Fibroblast of lung (primary cell): Measurements from ENCODE around the gene CACUL1. TPM values are rescaled to one million over a fixed set of nuclear protein-coding genes. Genes with fewer than 3 reads are reported as not detected.
"Not testable (repeated sequence)": the region's sequence is repeated elsewhere in the genome, so short reads cannot be mapped to it uniquely, and the experiment has no call there.

Experiments used
- DNase-seq, 2 donors: peaks; one replicate each; pipeline versions ENCODE4 v3.0.0 to v3.0.0-alpha.2; 2010; ENCODE audit warnings: low read depth in 2 of 2
- H2AFZ ChIP-seq: 2 replicates; pipeline ENCODE4 v1.5.1; 2012; ENCODE audit warnings: low read length, control low read depth, inconsistent platforms
- H3K27ac ChIP-seq: 2 replicates; pipeline ENCODE4 v1.5.1; 2011; ENCODE audit warnings: low read length, control low read depth; ENCODE audit not compliant: insufficient read depth
- H3K27me3 ChIP-seq: 2 replicates; pipeline ENCODE4 v1.5.1; 2011; ENCODE audit warnings: mild to moderate bottlenecking, low read length; ENCODE audit not compliant: control insufficient read depth, insufficient read depth
- H3K36me3 ChIP-seq: 2 replicates; pipeline ENCODE4 v1.5.1; 2011; ENCODE audit warnings: low read length; ENCODE audit not compliant: control insufficient read depth, insufficient read depth
- H3K4me1 ChIP-seq: 2 replicates; pipeline ENCODE4 v1.5.1; 2011; ENCODE audit warnings: low read length; ENCODE audit not compliant: control insufficient read depth, insufficient read depth; ENCODE audit errors: extremely low read depth
- H3K4me2 ChIP-seq: 2 replicates; pipeline ENCODE4 v1.5.1; 2011; ENCODE audit warnings: low read length, control low read depth; ENCODE audit not compliant: insufficient read depth; ENCODE audit errors: extremely low read depth
- H3K4me3 ChIP-seq, 4 experiments: fragments of 200-600 bp in 1 of 4; sonication (generic) in 1 of 4; replicated peaks in 1 of 4; 2 replicates each; pipeline ENCODE4 v1.5.1; 2011 to 2016; ENCODE audit warnings: low read length in 4 of 4, low read depth in 3 of 4, mild to moderate bottlenecking in 3 of 4, control low read depth in 2 of 4, inconsistent platforms in 1 of 4, mixed read lengths in 1 of 4; ENCODE audit not compliant: insufficient read depth in 1 of 4; ENCODE audit errors: control extremely low read depth in 1 of 4
- H3K79me2 ChIP-seq: 2 replicates; pipeline ENCODE4 v1.5.1; 2012; ENCODE audit warnings: mild to moderate bottlenecking, low read length, inconsistent platforms; ENCODE audit not compliant: control insufficient read depth, insufficient read depth
- H3K9ac ChIP-seq: 2 replicates; pipeline ENCODE4 v1.5.1; 2011; ENCODE audit warnings: mild to moderate bottlenecking, low read length, control low read depth; ENCODE audit not compliant: insufficient read depth
- H3K9me3 ChIP-seq: 2 replicates; pipeline ENCODE4 v1.5.1; 2012; ENCODE audit warnings: low read depth, low read length; ENCODE audit not compliant: control insufficient read depth, insufficient read depth
- H4K20me1 ChIP-seq: 2 replicates; pipeline ENCODE4 v1.5.1; 2011; ENCODE audit warnings: low read length; ENCODE audit not compliant: control insufficient read depth, insufficient read depth; ENCODE audit errors: extremely low read depth
- EZH2 ChIP-seq: IDR thresholded peaks from 2 replicates; pipeline ENCODE4 v1.5.1; 2012; ENCODE audit warnings: low read length, control low read depth, mild to moderate bottlenecking; ENCODE audit errors: missing control alignments
- polyA plus RNA-seq, 2 donors: library from polyadenylated mRNA; depleted of rRNA in 1 of 2; stranded (reverse) in 1 of 2; unstranded in 1 of 2; fragments of >200 nt; gene quantifications; 2 replicates each; pipeline ENCODE4 v1.2.1, GENCODE V29; 2011 to 2012; ENCODE audit warnings: missing spikeins in 1 of 2
- total RNA-seq: library from RNA; depleted of rRNA; stranded (reverse); fragments of >200 nt; gene quantifications from 2 replicates; pipeline ENCODE4 v1.2.1, GENCODE V29; 2014
- TF ChIP-seq, protein P1 (sequence below), 2 donors: IDR thresholded peaks in 1 of 2; conservative IDR thresholded peaks in 1 of 2; 1 replicate in 1 of 2; 2 replicates in 1 of 2; pipeline ENCODE4 v1.5.1; 2011 to 2012; ENCODE audit warnings: low read length in 2 of 2, control low read depth in 1 of 2, inconsistent platforms in 1 of 2, low read depth in 1 of 2, mild to moderate bottlenecking in 1 of 2

The CACUL1 gene
- total and polyA plus RNA-seq, 2 donors (not counting 1 experiment from before 2014, with no cell fraction given) = 15.7 to 25.3 TPM

DNA sequence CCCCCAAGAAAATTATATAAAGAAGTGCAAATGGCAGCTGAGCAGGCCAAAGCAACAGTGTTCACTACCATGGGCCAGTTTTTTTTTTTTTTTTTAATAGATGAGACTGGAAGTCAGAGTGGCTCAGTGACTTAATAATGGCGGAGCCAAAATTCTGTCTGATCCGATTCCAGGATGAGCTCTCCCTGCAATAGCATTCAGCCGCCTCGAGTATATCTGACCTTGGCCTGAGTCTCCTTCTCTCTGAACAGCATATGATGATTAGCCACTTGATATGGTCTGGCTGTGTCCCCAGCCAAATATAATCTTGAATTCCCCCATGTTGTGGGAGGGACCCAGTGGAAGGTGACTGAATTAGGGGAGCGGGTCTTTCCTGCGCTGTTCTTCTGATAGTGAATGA lies 82.6 kb downstream of the CACUL1 start:
- no peak for DNase-seq
- no peak for TF ChIP-seq EZH2
- TF ChIP-seq, protein P1, sequence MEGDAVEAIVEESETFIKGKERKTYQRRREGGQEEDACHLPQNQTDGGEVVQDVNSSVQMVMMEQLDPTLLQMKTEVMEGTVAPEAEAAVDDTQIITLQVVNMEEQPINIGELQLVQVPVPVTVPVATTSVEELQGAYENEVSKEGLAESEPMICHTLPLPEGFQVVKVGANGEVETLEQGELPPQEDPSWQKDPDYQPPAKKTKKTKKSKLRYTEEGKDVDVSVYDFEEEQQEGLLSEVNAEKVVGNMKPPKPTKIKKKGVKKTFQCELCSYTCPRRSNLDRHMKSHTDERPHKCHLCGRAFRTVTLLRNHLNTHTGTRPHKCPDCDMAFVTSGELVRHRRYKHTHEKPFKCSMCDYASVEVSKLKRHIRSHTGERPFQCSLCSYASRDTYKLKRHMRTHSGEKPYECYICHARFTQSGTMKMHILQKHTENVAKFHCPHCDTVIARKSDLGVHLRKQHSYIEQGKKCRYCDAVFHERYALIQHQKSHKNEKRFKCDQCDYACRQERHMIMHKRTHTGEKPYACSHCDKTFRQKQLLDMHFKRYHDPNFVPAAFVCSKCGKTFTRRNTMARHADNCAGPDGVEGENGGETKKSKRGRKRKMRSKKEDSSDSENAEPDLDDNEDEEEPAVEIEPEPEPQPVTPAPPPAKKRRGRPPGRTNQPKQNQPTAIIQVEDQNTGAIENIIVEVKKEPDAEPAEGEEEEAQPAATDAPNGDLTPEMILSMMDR (conservative IDR thresholded peaks at IDR 0.05 in 1 of 2, IDR thresholded peaks at IDR 0.05 in 1 of 2; ENCODE audit: low read depth in 1 of 2, low read length in 2 of 2) = no peak
- H4K20me1 ChIP-seq = no peaks in the 10 kb centered on the region
- no peak overlapping the region for H3K27ac ChIP-seq
- no peak overlapping the region for H3K9ac ChIP-seq
- no peaks in the 10 kb centered on the region for H3K27me3 ChIP-seq
- peaks cover 3% of the 10 kb centered on the region for H3K4me1 ChIP-seq
- no peak overlapping the region for H2AFZ ChIP-seq
- peaks cover 2% of the 10 kb centered on the region for H3K36me3 ChIP-seq
- no peak overlapping the region for H3K4me2 ChIP-seq
- no peak overlapping the region for H3K4me3 ChIP-seq
- H3K79me2 ChIP-seq = no peaks in the 10 kb centered on the region
- H3K9me3 ChIP-seq = no peaks in the 10 kb centered on the region

DNA sequence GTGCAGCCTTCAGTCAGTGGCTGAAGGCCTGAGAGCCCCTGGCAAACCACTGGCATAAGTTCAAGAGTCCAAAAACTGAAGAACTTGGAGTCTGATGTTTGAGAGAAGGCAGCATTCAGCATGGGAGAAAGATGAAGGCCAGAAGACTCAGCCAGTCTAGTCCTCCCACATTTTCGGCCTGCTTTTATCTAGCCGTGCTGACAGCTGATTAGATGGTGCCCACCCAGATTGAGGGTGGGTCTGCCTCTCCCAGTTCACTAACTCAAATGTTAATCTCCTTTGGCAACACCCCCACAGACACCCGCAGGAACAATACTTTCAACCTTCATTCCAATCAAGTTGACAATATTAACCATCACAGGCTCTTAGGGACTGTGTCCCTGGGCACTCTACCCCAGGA lies 83.5 kb downstream of the CACUL1 start:
- H3K9ac ChIP-seq, H3K36me3 ChIP-seq, H3K4me2 ChIP-seq, DNase-seq, H3K27me3 ChIP-seq, H3K27ac ChIP-seq, H3K79me2 ChIP-seq, H3K9me3 ChIP-seq, H2AFZ ChIP-seq, H3K4me3 ChIP-seq, H4K20me1 ChIP-seq, H3K4me1 ChIP-seq: not testable (repeated sequence)

DNA sequence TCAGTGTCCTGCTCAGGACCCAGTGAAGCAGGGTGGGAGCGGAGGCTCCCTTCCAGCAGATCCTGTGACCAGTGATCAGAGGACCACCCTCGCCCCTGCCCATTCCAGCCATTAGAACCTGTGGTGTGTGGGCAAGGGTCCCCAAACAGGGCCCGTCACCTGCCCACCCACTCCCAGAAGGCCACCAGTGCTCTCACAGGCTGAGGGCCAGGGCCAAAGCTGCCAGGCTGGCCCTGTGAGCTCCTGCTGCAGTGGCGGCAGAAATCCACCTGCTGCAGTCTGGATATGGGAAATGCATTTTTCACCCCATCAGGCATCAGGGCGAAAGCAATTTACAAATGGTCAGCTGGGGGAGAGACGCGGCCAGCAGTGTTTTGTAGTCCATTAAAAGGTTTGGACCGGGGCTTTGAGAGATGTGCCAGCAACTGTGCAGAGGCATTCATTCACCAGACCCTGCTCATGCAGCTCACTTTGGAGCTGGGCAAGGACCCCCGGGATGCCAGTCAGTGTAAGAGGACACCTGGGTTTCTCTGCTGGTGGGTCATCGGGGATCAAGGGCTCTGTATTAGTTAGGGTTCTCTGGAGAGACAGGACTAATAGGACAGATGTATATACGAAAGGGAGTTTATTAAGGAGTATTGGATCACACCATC lies 84.2 kb downstream of the CACUL1 start:
- H3K79me2 ChIP-seq = no peaks in the 10 kb centered on the region
- no peak for TF ChIP-seq EZH2
- TF ChIP-seq, protein P1 (conservative IDR thresholded peaks at IDR 0.05 in 1 of 2, IDR thresholded peaks at IDR 0.05 in 1 of 2; ENCODE audit: low read depth in 1 of 2, low read length in 2 of 2) = no peak

More for the DNA sequence above, 84.2 kb downstream of the CACUL1 start:
- Histone ChIP-seq H4K20me1 (no peaks in the 10 kb centered on the region), H3K27me3 (no peaks in the 10 kb centered on the region), H2AFZ (no peak overlapping the region), H3K9me3 (no peaks in the 10 kb centered on the region), H3K9ac (no peak overlapping the region), H3K4me2 (no peak overlapping the region), H3K4me3 (no peak overlapping the region), H3K4me1 (peaks cover 3% of the 10 kb centered on the region), H3K27ac (no peak overlapping the region), H3K36me3 (peaks cover 2% of the 10 kb centered on the region)
- no peak for DNase-seq
